Astrocyte of the hippocampus (primary cell): ENCODE data around the gene HIP1R.
A peak's percentile ranks its signal among the peaks of the same experiment; 100 is the strongest.
"Not testable (repeated sequence)": the region's sequence is repeated elsewhere in the genome, so short reads cannot be mapped to it uniquely, and the experiment has no call there.

Source experiments
- DNase-seq: peaks from one replicate; pipeline ENCODE4 v3.0.0; 2011; ENCODE audit warnings: low read depth, low spot score

Gene HIP1R

DNA sequence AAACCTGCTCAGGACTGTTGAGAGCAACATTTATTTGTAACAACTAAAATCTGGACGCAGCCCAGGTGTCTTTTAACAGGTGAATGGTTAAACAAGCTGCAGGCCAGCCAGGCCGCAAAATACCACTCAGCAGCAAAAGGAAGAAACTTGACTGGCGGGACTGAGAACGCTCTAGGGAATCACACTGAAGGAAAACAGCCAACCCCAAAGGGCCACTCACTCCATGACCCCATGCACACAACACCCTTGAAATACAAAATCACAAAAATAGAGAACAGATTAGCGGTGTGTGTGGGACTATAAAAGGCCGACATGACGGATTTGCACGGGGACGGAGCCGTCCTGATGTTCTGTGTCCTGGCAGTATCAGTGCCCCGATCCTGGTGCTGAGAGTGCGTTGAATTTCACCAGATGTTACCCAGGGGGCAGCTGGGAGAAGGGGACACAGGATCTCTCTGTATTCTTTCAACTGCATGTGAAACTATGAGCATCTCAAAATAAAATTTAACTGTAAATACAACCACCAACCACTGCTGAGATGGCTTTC, 37.6 kb downstream of the HIP1R start:
- DNase-seq = no peak

DNA sequence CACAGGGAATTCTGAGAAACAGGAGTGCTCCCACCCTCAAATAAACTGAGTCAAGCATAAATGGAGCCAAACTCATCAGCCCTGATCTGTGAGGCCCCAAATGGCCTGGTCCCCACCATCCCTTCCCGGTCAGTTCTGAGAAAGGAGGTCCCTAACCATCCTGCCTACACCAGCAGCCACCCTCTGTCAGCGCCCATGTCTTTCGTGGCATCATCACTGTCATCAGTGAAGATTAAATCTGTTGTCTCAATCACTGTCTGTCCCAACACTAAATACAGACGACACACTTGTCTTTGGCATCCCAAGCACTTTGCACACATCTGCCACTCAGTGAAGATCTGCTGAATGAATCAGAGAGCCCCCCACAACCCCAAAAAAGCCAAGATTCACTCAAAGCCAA, 38.3 kb downstream of the HIP1R start:
- no peak for DNase-seq

DNA sequence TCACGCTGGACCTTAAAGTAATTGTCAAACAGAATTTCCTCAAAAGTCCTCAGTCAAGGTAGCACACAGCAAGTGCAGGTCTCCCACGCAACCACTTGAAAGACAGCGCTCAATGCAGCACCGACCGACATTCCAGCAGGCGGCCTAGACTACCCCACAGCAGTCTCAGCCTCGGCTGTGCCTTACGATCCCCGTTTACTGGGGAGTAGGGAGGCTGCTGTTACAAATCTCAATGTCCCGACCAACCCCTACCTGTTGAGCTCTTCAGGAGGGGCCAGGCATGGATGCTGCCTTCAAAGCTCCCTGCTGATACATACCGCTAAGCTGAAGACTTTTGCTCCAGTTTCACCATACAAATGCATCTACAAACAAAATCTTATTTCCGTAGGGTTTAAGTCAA, 38.8 kb downstream of the HIP1R start:
- no peak for DNase-seq

DNA sequence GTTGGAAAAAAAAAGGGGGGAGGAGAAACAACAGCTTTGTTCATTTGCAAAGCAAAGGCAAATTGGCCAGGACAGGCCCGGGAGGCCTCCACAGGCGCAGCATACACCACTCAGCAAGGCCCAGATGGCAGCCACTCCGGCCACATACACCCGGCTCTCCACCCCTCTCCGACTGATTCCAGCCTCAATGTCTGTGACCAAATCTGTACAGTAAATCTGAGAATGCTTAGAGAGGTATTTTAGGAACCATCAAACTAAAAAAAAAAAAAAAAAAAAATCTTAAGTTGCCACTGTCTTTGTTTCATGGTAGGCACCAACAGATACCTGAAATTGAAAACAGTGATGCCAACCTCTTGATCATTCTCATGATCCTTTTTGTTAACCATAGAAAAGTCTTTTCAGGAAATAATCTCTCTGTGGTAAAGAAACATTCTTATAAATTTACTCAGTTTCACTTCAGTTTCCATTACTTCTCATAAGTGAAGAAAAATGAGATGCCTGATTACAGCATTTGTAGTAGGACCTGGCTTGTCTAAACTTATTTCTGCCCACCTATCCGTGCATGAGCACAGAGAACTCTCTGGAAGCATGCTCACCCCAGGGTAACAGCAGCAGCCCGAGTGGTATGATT, 40.4 kb downstream of the HIP1R start:
- no peak for DNase-seq

DNA sequence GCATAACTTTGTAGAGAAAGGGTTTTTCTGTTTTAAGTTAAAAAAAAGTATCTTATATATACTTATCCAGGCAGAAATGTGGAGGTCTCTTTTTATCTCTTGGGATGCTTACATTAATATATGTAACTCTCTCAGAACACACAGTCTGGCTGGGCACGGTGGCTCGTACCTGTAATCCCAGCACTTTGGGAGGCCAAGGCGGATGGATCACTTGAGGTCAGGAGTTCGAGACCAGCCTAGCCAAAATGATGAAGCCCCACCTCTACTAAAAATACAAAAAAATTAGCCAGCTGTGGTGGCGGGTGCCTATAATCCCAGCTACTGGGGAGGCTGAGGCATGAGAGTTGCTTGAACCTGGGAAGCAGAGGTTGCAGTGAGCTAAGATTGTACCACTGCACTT, 41.0 kb downstream of the HIP1R start:
- not testable (repeated sequence) for DNase-seq

DNA sequence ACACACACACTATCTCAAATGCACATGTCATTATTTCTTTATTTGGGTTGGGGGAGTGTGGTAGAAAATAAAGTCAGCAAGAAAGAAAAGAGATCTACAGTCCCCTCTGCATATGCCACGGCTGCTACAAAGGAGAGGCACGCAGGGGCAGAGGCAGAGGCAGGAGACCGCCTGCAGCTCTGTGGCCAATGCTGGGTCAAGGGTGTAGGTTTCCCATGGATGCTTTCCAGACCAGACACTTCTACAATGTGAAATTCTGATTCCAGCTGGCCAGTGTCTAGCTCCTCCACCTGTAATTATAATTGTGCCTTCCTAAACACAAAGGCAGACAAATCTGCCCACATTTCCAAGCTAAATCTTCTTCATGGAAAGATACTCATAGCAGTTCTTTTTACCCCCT, 41.5 kb downstream of the HIP1R start:
- no peak for DNase-seq

DNA sequence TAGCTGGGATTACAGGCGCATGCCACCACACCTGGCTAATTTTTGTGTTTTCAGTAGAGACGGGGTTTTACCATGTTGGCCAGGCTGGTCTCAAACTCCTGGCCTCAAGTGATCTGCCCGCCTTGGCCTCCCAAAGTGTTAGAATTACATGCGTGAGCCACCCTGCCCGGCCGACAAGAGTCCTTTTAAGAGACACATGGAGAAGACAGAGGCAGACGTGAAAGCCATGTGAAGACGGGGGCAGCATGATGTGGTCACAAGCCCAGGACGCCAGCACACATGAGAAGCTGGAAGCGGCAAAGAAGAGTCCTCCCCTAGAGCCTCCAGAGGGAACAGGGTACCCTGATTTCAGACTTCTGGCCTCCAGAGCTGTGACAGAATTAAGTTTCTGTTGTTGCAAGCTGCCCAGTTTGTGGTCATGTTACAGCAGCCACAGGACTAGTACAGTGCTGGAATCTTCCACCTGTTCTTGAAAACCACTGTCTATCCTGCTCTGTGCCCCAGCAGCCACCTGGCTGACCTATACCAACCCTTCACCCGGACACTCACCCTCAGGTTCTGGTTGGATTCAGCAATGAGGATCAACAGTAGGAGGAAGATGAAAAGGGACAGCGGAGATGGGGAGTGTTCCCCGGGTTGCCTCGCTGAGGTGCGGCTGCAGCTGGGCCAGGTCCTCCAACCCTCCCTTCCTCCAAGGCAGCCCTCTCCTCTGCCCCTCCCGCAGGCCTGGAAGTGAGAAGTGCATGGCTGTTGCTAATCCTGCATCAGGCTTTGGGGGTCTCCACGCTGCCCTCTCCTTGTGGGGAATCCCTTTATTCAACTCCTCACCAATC, 43.7 kb downstream of the HIP1R start:
- DNase-seq = no peak

DNA sequence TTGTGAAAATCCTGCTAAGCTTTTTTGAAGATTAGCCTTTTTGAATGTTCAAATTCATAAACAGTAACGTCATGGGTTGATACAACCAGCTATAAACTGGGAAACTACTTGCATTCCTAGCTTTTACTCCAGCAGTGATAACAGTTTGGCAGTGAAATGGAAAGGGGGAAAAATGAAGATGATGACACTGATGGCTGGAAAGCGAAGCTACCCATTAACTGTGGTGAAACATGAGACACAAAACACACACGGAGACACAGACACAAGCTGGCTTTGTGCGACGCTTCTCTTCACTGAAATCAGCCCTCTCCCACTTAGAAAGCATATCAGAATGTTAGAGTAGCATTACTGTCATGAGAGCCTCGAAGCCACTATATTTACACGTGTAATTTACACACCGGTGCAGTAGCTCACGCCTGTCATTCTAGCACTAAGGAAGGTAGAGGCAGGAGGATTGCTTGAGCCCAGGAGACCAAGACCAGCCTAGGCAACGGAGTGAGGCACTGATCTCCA, 45.0 kb downstream of the HIP1R start:
- no peak for DNase-seq

DNA sequence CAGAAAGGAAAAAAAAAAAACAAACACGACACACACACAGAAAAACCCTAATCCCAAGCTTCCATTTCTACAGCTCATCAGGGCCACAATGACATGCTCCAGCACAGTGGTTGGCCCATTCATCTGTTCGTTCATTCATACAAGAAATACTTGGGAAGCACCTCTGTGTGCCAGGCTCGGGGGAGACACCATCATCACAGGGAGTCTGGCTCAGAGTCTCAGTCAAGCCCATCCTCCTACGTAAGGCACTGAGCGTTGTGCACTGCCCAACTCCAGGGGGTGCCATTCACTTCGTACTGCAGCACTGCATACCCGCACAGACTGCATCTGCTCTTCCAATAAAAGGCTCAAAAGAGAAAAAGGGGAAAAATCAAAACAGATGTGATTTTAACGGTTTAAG, 45.4 kb downstream of the HIP1R start:
- DNase-seq = peak; percentile 58

DNA sequence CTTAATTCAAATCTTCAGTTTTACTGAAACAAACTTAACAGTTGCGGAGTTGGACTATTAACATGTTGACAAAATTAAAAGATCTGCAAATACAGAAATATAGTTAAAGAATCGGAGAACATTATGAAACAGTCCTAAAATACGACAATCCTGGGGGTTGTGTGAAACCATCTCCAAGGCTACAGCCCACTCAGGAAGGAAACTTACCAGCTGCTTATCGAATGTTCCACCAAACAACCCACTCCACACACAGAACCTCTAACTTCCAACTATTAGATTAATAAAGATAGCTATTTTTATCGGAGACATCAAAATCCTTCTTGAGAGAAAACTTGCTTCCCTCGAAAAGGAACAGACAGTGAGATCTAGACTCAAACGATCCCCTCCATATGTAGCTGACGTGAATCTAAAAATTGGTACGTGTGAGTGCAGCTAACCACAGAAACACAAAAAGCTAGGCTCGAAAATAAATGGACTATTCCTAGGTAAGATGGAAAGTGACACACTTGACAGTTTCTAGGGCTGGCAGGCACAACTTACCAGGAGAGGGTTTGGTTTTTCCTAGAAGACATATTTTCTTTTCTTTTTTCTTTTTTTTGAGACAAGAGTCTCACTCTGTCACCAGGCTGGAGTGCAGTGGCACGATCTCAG, 47.8 kb downstream of the HIP1R start:
- DNase-seq = no peak

DNA sequence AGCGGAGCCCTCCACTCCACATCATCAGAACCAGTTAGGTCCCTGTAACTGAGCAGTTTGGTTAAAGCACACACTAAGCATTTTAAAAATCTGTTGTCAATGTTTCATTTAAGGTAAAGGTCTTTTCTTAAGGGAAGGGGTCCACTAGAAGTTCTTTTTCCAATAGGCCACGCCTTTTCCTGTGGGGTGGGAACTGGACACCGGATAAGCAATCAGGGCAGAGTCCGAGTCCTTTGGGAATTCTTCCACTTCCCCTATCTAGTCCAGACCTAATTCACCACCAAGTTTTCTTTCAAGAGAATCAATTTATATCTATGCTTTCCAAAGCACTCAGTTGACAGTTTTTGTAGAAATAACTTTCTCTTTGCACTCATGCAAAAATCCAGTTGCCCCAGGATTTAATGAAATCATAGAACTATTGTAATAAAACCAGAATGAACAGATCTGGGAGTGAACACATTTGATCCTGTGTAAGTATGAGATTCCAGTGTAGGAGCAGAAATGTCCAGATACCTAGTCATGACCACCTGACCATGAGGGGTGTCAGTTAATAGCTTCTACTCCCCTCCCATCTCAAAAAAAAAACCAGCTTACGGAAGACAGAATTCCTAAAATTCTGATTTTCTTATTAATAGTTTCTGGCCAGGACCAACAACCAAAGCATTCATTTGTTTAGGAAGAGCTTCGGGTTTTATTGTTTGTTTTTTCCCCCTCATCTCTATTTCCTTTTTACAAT, 49.0 kb downstream of the HIP1R start:
- no peak for DNase-seq

DNA sequence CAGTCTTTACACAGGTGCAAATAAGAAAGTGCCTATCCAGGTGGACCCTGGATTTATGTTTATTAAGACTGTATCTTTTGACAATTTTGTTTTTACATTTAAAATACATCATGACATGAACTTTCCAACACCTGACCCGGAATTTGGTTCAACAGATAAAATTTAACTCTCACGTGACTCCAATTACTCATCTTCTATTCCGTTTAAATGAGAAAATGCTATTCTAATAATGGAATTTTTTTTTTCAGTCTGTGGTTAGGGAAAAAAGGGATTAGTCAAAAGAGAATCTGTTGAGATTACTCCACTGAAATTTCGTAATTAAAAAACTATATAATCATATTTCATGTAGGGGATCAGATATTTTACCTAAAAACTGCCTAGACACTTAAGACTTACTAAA, 49.6 kb downstream of the HIP1R start:
- no peak for DNase-seq

DNA sequence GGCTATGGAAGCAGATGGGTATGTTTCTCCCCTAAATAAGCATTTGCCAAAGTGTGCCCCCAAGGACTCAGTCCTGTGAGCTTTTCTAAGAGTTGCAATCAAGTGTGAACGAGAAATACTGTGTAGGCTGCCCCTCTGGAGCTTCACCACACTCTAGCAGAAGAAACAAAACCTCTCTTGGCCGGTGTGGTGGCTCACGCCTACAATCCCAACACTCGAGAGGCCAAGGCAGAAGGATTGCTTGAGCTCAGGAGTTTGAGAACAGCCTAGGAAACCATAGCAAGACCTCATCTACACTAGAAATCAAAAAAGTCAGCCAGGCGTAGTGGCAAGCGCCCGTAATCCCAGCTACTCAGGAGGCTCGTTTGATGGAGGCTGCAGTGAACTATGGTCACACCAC, 50.9 kb downstream of the HIP1R start:
- DNase-seq = no peak

DNA sequence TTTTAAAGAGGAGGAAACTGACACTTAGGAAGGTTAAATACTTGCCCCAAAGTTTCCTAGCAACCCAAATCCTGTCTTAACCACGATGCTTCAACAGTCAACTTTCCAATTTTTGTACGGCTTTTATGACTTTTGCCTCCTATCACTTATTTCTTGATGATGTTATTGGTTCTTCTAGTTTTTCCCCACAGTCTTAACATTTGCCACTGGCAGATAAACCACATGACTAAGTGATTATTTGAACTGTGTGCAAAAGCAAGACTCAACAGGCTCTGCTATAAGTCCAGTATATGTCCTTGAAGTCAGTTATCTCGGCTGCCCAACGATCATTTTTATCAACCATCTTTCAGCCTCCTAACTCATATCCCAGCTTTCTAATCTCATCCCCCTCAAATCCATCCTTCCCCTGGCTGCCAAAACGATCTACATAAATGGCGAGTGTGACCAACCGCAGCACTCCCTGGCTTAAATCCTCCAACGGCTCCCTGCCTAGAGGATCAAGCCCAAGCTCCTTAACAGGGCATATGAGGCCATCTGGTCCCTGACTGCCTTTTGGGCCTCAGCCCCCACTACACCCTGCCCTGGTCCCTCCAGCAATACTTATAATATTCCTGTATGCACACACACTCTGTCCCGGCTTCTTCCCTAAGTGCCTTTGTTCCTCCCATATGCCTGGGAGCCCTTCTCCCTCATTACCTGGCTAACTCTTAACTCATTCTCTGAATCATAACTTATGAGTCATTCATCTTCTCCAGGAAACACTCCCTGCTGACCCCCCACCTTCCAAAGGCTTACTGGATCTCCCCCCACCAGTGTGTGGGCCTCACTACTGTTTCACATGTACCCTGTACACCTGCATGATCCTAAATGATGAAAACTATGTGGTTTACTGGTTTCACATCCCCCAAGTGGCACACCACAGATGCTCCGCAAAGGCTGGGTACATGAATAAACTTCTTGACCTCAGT, 51.9 kb downstream of the HIP1R start:
- DNase-seq = peak; percentile 75

DNA sequence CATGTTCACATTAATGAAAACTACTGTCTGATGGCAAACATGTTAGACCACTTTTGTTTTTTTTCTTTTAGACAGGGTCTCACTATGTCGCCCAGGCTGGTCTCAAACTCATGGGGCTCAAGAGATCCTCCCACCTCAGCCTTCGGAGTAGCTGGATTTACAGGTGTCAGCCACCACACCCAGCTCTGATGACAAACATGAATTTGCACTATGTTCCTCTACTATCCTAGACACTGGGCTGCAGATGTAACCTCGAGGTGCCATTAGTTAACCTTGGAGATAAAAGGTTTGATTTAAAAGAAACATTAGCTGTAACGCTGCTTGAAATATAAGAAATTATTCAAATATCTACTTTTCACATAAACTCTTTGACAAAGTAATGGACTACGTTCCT, 52.6 kb downstream of the HIP1R start:
- no peak for DNase-seq

DNA sequence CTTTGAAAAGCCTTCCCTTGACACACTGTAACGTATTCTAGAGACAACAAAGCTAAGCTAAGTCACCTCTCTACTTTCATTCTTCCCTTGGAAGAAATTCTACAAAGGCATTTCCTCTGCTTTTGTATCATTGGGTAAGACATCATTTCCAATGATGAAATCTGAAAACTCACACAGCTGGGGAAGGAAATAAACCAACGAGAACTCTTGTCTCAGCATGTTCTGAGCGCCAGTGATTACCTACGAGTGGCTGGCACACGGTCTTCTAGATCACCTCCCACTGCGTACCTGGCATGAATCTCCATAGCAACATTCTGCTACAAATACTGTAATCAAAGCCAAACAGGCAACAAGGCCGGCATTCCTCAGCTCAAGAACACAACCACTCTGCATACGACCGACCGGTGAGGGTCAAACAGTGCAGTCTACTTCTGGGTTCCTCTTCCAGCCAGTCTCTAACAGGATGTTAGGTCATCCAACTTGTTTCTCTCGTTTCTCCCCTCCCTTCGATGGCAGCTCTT, 53.0 kb downstream of the HIP1R start:
- peak; percentile 89 for DNase-seq

DNA sequence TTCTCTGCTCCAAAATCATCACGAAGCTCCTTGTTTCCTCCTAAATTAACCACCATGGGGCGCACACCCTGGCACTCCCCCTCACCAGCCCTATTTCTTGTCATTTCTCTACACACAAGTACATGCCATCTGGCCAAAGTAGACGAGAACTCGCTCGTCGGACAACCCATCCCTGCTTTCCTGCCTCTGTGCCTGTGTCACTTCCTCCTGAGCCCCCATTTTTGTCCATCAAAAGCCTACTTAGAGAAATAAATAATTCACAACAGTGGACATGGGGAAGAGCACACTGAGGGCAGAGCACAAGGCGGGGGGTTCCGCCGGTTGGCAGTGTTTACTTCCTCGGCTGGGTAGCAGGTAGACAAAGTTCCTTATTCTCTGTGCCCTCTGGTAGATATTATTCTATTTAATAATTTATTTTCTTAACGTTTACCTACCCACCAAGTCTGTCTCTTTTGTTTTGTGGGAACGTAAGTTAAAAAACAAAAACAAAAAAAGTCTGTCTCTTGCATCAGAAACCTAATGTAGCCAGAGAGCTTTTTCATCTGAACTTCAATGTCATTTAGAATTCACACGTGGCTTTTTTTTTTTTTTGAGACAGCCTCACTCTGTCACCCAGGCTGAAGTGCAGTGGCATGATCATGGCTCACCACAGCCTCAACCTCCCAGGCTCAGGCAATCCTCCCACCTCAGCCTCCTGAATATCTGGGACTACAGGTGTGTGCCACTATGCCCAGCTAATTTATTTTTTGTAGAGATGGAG, 54.7 kb downstream of the HIP1R start:
- no peak for DNase-seq

DNA sequence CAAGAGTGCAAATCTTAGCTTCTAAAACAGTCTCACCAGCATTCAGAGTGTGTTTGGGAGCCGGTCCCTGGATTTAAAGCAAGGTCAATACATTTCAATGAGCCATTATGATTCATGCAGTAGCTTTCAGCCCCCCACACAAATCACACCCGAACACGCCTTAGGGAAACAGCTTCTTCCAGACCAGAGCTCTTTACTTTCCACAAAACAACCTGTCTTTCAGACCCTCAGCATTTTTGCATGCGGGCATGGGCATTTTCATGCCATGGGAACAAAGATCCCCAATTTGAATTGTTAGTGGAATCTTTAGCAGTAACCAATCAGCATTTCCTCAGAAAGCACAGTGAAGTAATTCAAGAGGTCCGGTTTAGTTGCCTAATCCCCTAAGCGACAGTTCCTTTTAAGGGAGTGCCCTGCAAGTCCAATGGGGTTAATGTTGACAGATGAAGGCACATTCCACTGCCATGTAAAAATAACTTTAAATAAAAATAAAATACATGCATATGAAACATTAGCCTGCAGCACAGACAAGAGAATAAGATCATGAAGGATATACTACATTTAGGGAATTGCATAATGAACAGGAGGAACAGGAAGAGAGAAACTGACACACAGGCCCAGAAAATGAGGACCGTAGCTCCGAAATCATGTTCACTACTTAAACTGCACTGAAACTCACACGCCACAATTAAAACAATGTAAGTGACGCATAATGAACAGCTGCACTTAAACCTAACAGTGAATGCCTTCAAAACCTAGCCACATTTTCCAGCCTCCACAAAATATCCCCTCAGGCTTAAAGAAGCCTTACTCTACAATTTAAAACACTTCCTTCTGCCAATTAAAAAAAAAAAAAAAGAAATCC, 56.6 kb downstream of the HIP1R start:
- peak; percentile 79 for DNase-seq

DNA sequence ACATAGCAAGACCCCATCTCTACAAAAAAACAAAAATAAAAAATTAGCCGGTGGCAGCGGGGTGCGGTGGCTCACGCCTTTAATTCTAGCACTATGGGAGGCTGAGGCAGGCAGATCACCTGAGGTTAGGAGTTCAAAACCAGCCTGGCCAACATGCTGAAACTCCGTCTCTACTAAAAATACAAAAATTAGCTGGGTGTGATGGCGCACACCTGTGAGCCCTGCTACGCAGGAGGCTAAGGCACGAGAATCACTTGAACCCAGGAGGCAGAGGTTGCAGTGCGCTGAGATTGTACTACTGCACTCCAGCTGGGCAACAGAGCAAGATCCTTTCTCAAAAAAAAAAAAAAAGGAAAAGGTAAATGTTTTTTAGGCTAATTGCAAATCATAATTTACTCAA, 57.5 kb downstream of the HIP1R start:
- DNase-seq = not testable (repeated sequence)
